PC-3 (cell line): ENCODE measurements around the gene LGR4. TPM values are rescaled to one million over a fixed set of nuclear protein-coding genes. Genes with fewer than 3 reads are reported as not detected.

Experiments used
- ATAC-seq: fragments of 200-7000 bp; cut with Tn5 transposase; 2 replicates; pipeline ENCODE4 v1.9.1; 2020; ENCODE audit warnings: mild to moderate bottlenecking, moderate library complexity
- BruUV-seq: library from RNA; stranded (reverse); fragments of 400-500 nt; replicated peaks from 2 replicates; lab custom pipeline; 2021; lab: Mats Ljungman, UMichigan
- CTCF ChIA-PET: fragments of 300-600 bp; sonication (Branson Sonifier 250); formaldehyde crosslinking; loops from one replicate; lab custom pipeline; 2022; ENCODE audit warnings: antibody characterized with exemption; lab: Charles Lee
- POLR2A ChIA-PET: fragments of 300-600 bp; sonication (Branson Sonifier 250); formaldehyde crosslinking; loops from one replicate; lab custom pipeline; 2022; ENCODE audit warnings: antibody characterized with exemption; ENCODE audit not compliant: unreplicated experiment; lab: Charles Lee
- DNase-seq: peaks from one replicate; pipeline ENCODE4 v3.0.0-alpha.2; 2015
- H2AFZ ChIP-seq: fragments of 300-600 bp; sonication (generic); 2 replicates; pipeline ENCODE4 v1.6.0; 2016; ENCODE audit warnings: antibody characterized with exemption, low read length
- H3F3A ChIP-seq: fragments of 300-600 bp; sonication (generic); one replicate; pipeline ENCODE4 v1.6.0; 2017; ENCODE audit warnings: antibody characterized with exemption, low read length, control low read depth, mild to moderate bottlenecking; ENCODE audit not compliant: unreplicated experiment
- H3K27ac ChIP-seq: fragments of 300-600 bp; sonication (generic); 2 replicates; pipeline ENCODE4 v1.5.1; 2016; ENCODE audit warnings: mild to moderate bottlenecking, low read length
- H3K27me3 ChIP-seq: fragments of 300-600 bp; sonication (generic); 2 replicates; pipeline ENCODE4 v1.6.1; 2016; ENCODE audit warnings: low read length, mixed read lengths
- H3K36me3 ChIP-seq: fragments of 300-600 bp; sonication (generic); 2 replicates; pipeline ENCODE4 v1.6.1; 2016; ENCODE audit warnings: low read depth, mixed run types, low read length, mixed read lengths
- H3K4me1 ChIP-seq: fragments of 300-600 bp; sonication (generic); 2 replicates; pipeline ENCODE4 v1.5.1; 2016; ENCODE audit warnings: low read length; ENCODE audit not compliant: insufficient read depth
- H3K4me2 ChIP-seq: fragments of 300-600 bp; sonication (generic); 2 replicates; pipeline ENCODE4 v1.6.0; 2016; ENCODE audit warnings: low read length
- H3K4me3 ChIP-seq: fragments of 300-600 bp; sonication (generic); 2 replicates; pipeline ENCODE4 v1.5.1; 2016; ENCODE audit warnings: mild to moderate bottlenecking, low read length, mixed read lengths
- H3K79me2 ChIP-seq: fragments of 300-600 bp; sonication (generic); 2 replicates; pipeline ENCODE4 v1.6.1; 2017; ENCODE audit warnings: low read length, mixed read lengths
- H3K9ac ChIP-seq: fragments of 300-600 bp; sonication (generic); 2 replicates; pipeline ENCODE4 v1.6.0; 2016; ENCODE audit warnings: mild to moderate bottlenecking, low read length
- H3K9me2 ChIP-seq: fragments of 300-600 bp; sonication (generic); replicated peaks from 2 replicates; pipeline ENCODE4 v1.6.1; 2016; ENCODE audit warnings: mixed run types, low read length, mixed read lengths
- H3K9me3 ChIP-seq: fragments of 300-600 bp; sonication (generic); 2 replicates; pipeline ENCODE4 v1.6.1; 2016; ENCODE audit warnings: low read length, mixed read lengths
- H4K20me1 ChIP-seq: fragments of 300-600 bp; sonication (generic); 2 replicates; pipeline ENCODE4 v1.6.1; 2016; ENCODE audit warnings: low read length, mixed read lengths
- EZH2 ChIP-seq: fragments of 300-600 bp; sonication (generic); IDR thresholded peaks from one replicate; pipeline ENCODE4 v1.6.1; 2017; ENCODE audit warnings: antibody characterized with exemption, mild to moderate bottlenecking, low read length; ENCODE audit not compliant: unreplicated experiment
- EZH2phosphoT487 ChIP-seq: fragments of 300-600 bp; sonication (generic); IDR thresholded peaks from 2 replicates; pipeline ENCODE4 v1.6.1; 2018; ENCODE audit warnings: mild to moderate bottlenecking, antibody characterized with exemption, low read length, borderline replicate concordance
- intact Hi-C: fragments of 100-400 bp; cut with micrococcal nuclease; formaldehyde crosslinking; loops from 2 replicates; pipeline ENCODE4 v1.9.0; 2023
- total RNA-seq: library from RNA; depleted of rRNA; stranded (reverse); fragments of >200 nt; gene quantifications from 2 replicates; pipeline ENCODE4 v1.2.3, GENCODE V29; 2014
- TF ChIP-seq, protein P1 (sequence below): fragments of 300-600 bp; sonication (generic); conservative IDR thresholded peaks from 2 replicates; pipeline ENCODE4 v1.5.1; 2017; ENCODE audit warnings: antibody characterized with exemption, low read depth, mild to moderate bottlenecking, low read length

Gene LGR4
- total RNA-seq, 1 experiment from 2014 or later: 13.5 TPM

GRCh38 chr11:27349919-27350318, 122.7 kb downstream of the LGR4 start:
- Histone ChIP-seq H2AFZ (no peak overlapping the region), H4K20me1 (no peaks in the 10 kb centered on the region; the same call in 1 of the 2 replicates), H3K27me3 (no peaks in the 10 kb centered on the region), H3K4me3 (no peak overlapping the region), H3K36me3 (0 out of 2 replicates have a peak, but pooled peaks cover 3% of the 10 kb centered on the region), H3K4me2 (no peak overlapping the region), H3F3A (no peaks in the 10 kb centered on the region), H3K79me2 (no peaks in the 10 kb centered on the region), H3K9me3 (no peaks in the 10 kb centered on the region), H3K27ac (no peak overlapping the region), H3K9me2 (no peaks in the 10 kb centered on the region), H3K4me1 (peaks cover 14% of the 10 kb centered on the region), H3K9ac (no peak overlapping the region)
- TF ChIP-seq EZH2phosphoT487: no peak
- no peak for TF ChIP-seq EZH2
- TF ChIP-seq, protein P1, sequence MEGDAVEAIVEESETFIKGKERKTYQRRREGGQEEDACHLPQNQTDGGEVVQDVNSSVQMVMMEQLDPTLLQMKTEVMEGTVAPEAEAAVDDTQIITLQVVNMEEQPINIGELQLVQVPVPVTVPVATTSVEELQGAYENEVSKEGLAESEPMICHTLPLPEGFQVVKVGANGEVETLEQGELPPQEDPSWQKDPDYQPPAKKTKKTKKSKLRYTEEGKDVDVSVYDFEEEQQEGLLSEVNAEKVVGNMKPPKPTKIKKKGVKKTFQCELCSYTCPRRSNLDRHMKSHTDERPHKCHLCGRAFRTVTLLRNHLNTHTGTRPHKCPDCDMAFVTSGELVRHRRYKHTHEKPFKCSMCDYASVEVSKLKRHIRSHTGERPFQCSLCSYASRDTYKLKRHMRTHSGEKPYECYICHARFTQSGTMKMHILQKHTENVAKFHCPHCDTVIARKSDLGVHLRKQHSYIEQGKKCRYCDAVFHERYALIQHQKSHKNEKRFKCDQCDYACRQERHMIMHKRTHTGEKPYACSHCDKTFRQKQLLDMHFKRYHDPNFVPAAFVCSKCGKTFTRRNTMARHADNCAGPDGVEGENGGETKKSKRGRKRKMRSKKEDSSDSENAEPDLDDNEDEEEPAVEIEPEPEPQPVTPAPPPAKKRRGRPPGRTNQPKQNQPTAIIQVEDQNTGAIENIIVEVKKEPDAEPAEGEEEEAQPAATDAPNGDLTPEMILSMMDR: no peak
- no TSS peak for BruUV-seq
- CTCF ChIA-PET: no interaction called here
- ATAC-seq (no peak), DNase-seq (no peak)
- intact Hi-C loops: loop anchor here (1.0 to 2.0 kb wide), 2 partner anchors 49 to 149 kb away; no protein-coding TSS in a partner anchor
- POLR2A ChIA-PET: no interaction called here

DNA sequence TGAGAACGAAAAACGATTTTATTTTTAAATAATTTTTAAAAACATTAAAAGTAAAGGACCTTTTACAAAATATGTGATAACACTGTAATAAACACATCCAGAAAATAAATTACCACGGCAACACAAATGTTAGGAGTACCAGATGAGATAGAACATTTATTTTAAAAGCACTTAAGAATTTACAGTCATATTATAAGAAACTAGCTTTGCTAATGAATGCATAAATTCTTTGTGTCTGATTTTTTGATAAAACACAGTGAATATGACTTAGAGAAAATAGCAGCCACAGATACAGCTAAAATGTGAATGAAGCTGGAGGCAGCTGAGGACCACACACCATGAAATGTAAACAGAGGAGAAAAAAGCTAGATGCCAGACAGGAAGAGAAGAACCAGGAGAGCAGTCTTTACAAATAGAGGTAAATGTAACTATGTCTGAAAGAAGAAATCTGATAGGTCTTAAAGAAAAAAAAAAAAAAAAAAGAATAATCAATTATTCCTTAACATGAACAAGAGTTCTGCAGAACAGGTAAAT, 124.2 kb downstream of the LGR4 start:
- no peaks in the 10 kb centered on the region; the same call in 1 of the 2 replicates for H4K20me1 ChIP-seq
- DNase-seq: no peak
- no peak overlapping the region for H3K4me3 ChIP-seq
- no peak overlapping the region for H3K9ac ChIP-seq
- intact Hi-C loops: loop anchor here (1.0 to 2.0 kb wide), 2 partner anchors 47 to 48 kb away; no protein-coding TSS in a partner anchor
- peak overlapping the region; percentile 74 for H3K4me2 ChIP-seq
- no peak overlapping the region for H2AFZ ChIP-seq
- POLR2A ChIA-PET: interaction anchor here (0.7 kb wide), 1 partner anchor 77 kb away, joined by 5 read pairs; no protein-coding TSS in a partner anchor
- no peak for TF ChIP-seq EZH2
- no peak for TF ChIP-seq EZH2phosphoT487
- TF ChIP-seq, protein P1: no peak
- no TSS peak for BruUV-seq
- no peaks in the 10 kb centered on the region for H3K27me3 ChIP-seq
- peaks cover 14% of the 10 kb centered on the region for H3K4me1 ChIP-seq
- no peaks in the 10 kb centered on the region for H3K79me2 ChIP-seq
- H3F3A ChIP-seq: no peaks in the 10 kb centered on the region
- H3K27ac ChIP-seq: peak overlapping the region; percentile 44; the same call in 1 of the 2 replicates
- CTCF ChIA-PET: interaction anchor here (0.7 kb wide), 2 partner anchors 11 to 108 kb away, joined by 3 to 11 read pairs; no protein-coding TSS in a partner anchor
- no peaks in the 10 kb centered on the region for H3K9me3 ChIP-seq
- no peaks in the 10 kb centered on the region for H3K9me2 ChIP-seq
- peak; percentile 65 for ATAC-seq
- 0 out of 2 replicates have a peak, but pooled peaks cover 3% of the 10 kb centered on the region for H3K36me3 ChIP-seq
